Skeletal muscle tissue (tissue), 4 donors: ENCODE results near the gene TRIOBP. TPM values are rescaled to one million over a fixed set of nuclear protein-coding genes. Genes with fewer than 3 reads are reported as not detected.

Source experiments
- H3K27ac ChIP-seq: one replicate; pipeline ENCODE4 v1.7.0; 2013; ENCODE audit warnings: mild to moderate bottlenecking, low read depth, low read length, inconsistent platforms
- H3K27me3 ChIP-seq, 3 donors: one replicate each; pipeline ENCODE4 v1.7.0; 2013; ENCODE audit warnings: low read length in 3 of 3; ENCODE audit not compliant: control insufficient read depth in 3 of 3, insufficient read depth in 3 of 3
- H3K36me3 ChIP-seq, 3 donors: one replicate each; pipeline ENCODE4 v1.7.0; 2013; ENCODE audit warnings: low read length in 3 of 3; ENCODE audit not compliant: control insufficient read depth in 3 of 3, insufficient read depth in 3 of 3
- H3K4me1 ChIP-seq, 3 donors: one replicate each; pipeline ENCODE4 v1.7.0; 2013; ENCODE audit warnings: low read length in 3 of 3, mild to moderate bottlenecking in 3 of 3; ENCODE audit not compliant: control insufficient read depth in 3 of 3, insufficient read depth in 3 of 3
- H3K4me3 ChIP-seq, 3 donors: one replicate each; pipeline ENCODE4 v1.7.0; 2013; ENCODE audit warnings: low read length in 3 of 3
- H3K9ac ChIP-seq, 3 donors: one replicate each; pipeline ENCODE4 v1.7.0; 2013; ENCODE audit warnings: low read length in 3 of 3, mild to moderate bottlenecking in 3 of 3, moderate library complexity in 2 of 3, low read depth in 1 of 3
- H3K9me3 ChIP-seq, 3 donors: one replicate each; pipeline ENCODE4 v1.7.0; 2013; ENCODE audit warnings: low read length in 3 of 3; ENCODE audit not compliant: control insufficient read depth in 3 of 3
- total RNA-seq: library from RNA; depleted of rRNA; stranded (reverse); fragments of >200 nt; gene quantifications from one replicate; pipeline ENCODE4 v1.2.3, GENCODE V29; 2014
- donor health status: Osteomylitis.

The TRIOBP gene
- total RNA-seq, 1 donor from 2014 or later: 26.6 TPM

- Histone ChIP-seq H3K27ac (no peak overlapping the region), H3K4me1 (peaks cover 3 to 8% (median 5%) of the 10 kb centered on the region in 3 donors), H3K9ac (no peak overlapping the region), H3K9me3 (no peaks in the 10 kb centered on the region), H3K4me3 (no peak overlapping the region), H3K36me3 (peaks cover 0 to 3% (median 0%) of the 10 kb centered on the region in 3 donors), H3K27me3 (no peaks in the 10 kb centered on the region)
These were observed 28.8 kb downstream of the TRIOBP start for GRCh38 chr22:37725551-37726240.

- Histone ChIP-seq H3K4me3 (no peak overlapping the region), H3K9me3 (no peaks in the 10 kb centered on the region), H3K27me3 (no peaks in the 10 kb centered on the region), H3K9ac (no peak overlapping the region), H3K27ac (no peak overlapping the region), H3K4me1 (peaks cover 3 to 8% (median 5%) of the 10 kb centered on the region in 3 donors), H3K36me3 (peaks cover 0 to 3% (median 0%) of the 10 kb centered on the region in 3 donors)
These were observed 29.5 kb downstream of the TRIOBP start for GRCh38 chr22:37726241-37726887.

- no peaks in the 10 kb centered on the region for H3K27me3 ChIP-seq
- H3K4me3 ChIP-seq: no peak overlapping the region
- H3K4me1 ChIP-seq: peaks cover 3 to 8% (median 5%) of the 10 kb centered on the region in 3 donors
- H3K36me3 ChIP-seq: no peaks in the 10 kb centered on the region
- H3K27ac ChIP-seq: no peak overlapping the region
- H3K9ac ChIP-seq: no peak overlapping the region
- H3K9me3 ChIP-seq: no peaks in the 10 kb centered on the region
These were observed 31.8 kb downstream of the TRIOBP start for GRCh38 chr22:37728620-37729019.

GRCh38 chr22:37731804-37732471 is 35.1 kb downstream of the TRIOBP start:
- Histone ChIP-seq H3K27ac (no peak overlapping the region), H3K36me3 (no peaks in the 10 kb centered on the region)

GRCh38 chr22:37732699-37733607 is 36.1 kb downstream of the TRIOBP start:
- no peak overlapping the region for H3K9ac ChIP-seq

More at GRCh38 chr22:37731804-37732471, 35.1 kb downstream of the TRIOBP start:
- no peak overlapping the region for H3K9ac ChIP-seq
- no peaks in the 10 kb centered on the region for H3K27me3 ChIP-seq
- H3K4me1 ChIP-seq: peaks cover 3 to 10% (median 8%) of the 10 kb centered on the region in 3 donors
- no peaks in the 10 kb centered on the region for H3K9me3 ChIP-seq
- no peak overlapping the region for H3K4me3 ChIP-seq

GRCh38 chr22:37733625-37734401 is 37.0 kb downstream of the TRIOBP start:
- Histone ChIP-seq H3K9ac (no peak overlapping the region), H3K4me1 (peaks cover 0 to 4% (median 0%) of the 10 kb centered on the region in 3 donors), H3K4me3 (no peak overlapping the region), H3K27ac (no peak overlapping the region), H3K27me3 (no peaks in the 10 kb centered on the region), H3K36me3 (no peaks in the 10 kb centered on the region), H3K9me3 (no peaks in the 10 kb centered on the region)

More at GRCh38 chr22:37732699-37733607, 36.1 kb downstream of the TRIOBP start:
- Histone ChIP-seq H3K27ac (no peak overlapping the region), H3K4me3 (no peak overlapping the region), H3K27me3 (no peaks in the 10 kb centered on the region), H3K9me3 (no peaks in the 10 kb centered on the region), H3K4me1 (peaks cover 3 to 5% (median 4%) of the 10 kb centered on the region in 3 donors), H3K36me3 (no peaks in the 10 kb centered on the region)

- H3K4me3 ChIP-seq: no peak overlapping the region
- H3K9me3 ChIP-seq: no peaks in the 10 kb centered on the region
- H3K4me1 ChIP-seq: peaks cover 0 to 7% (median 2%) of the 10 kb centered on the region in 3 donors
- no peaks in the 10 kb centered on the region for H3K27me3 ChIP-seq
- H3K27ac ChIP-seq: no peak overlapping the region
- no peak overlapping the region for H3K9ac ChIP-seq
- no peaks in the 10 kb centered on the region for H3K36me3 ChIP-seq
These were observed 37.5 kb downstream of the TRIOBP start for GRCh38 chr22:37734402-37734700.

GRCh38 chr22:37734964-37735451 is 38.2 kb downstream of the TRIOBP start:
- H3K4me3 ChIP-seq: no peak overlapping the region
- H3K9ac ChIP-seq: peak overlapping the region in 1 of 3 donors; percentile 8
- peaks cover 3 to 12% (median 9%) of the 10 kb centered on the region in 3 donors for H3K4me1 ChIP-seq
- peaks cover 0 to 3% (median 0%) of the 10 kb centered on the region in 3 donors for H3K27me3 ChIP-seq
- no peaks in the 10 kb centered on the region for H3K36me3 ChIP-seq
- no peaks in the 10 kb centered on the region for H3K9me3 ChIP-seq
- no peak overlapping the region for H3K27ac ChIP-seq

- Histone ChIP-seq H3K27me3 (peaks cover 0 to 9% (median 3%) of the 10 kb centered on the region in 3 donors), H3K4me3 (no peak overlapping the region), H3K27ac (peak overlapping the region; percentile 33), H3K36me3 (no peaks in the 10 kb centered on the region), H3K4me1 (peaks cover 14 to 30% (median 27%) of the 10 kb centered on the region in 3 donors), H3K9me3 (no peaks in the 10 kb centered on the region), H3K9ac (peak overlapping the region in 1 of 3 donors; percentile 33)
These were observed 42.2 kb downstream of the TRIOBP start for GRCh38 chr22:37739035-37739434.
